Gastrocnemius medialis (tissue), 4 donors: Measurements from ENCODE around the gene MAST4.

Experiments used
- CTCF ChIP-seq, 5 experiments: fragments of 450-650 bp in 3 of 5; fragments of 200-600 bp in 2 of 5; sonication (generic) in 2 of 5; IDR thresholded peaks in 4 of 5; conservative IDR thresholded peaks in 1 of 5; 1 replicate in 4 of 5; 2 replicates in 1 of 5; pipeline ENCODE4 v1.5.1; 2016 to 2019; ENCODE audit warnings: antibody characterized with exemption in 5 of 5, mild to moderate bottlenecking in 3 of 5, moderate library complexity in 3 of 5
- POLR2A ChIP-seq, 2 donors: fragments of 450-650 bp; IDR thresholded peaks; one replicate each; pipeline ENCODE4 v1.6.1; 2017; ENCODE audit warnings: antibody characterized with exemption in 2 of 2, mild to moderate bottlenecking in 2 of 2, moderate library complexity in 2 of 2

GRCh38 chr5:66769839-66770617 lies 173.8 kb downstream of the MAST4 start:
- TF ChIP-seq CTCF (IDR thresholded peaks at IDR 0.05 in 4 of 5, conservative IDR thresholded peaks at IDR 0.05 in 1 of 5) (no peak), POLR2A (IDR thresholded peaks at IDR 0.05) (no peak)
